NCI-H345 treated with DMSO at 0.1 percent for 48 hours (cell line): ENCODE results near the gene RPLP1.

Source experiments
- DNase-seq: peaks from one replicate; lab custom pipeline; 2025; ENCODE audit not compliant: unreplicated experiment; lab: John Stamatoyannopoulos, UW

RPLP1 gene

DNA sequence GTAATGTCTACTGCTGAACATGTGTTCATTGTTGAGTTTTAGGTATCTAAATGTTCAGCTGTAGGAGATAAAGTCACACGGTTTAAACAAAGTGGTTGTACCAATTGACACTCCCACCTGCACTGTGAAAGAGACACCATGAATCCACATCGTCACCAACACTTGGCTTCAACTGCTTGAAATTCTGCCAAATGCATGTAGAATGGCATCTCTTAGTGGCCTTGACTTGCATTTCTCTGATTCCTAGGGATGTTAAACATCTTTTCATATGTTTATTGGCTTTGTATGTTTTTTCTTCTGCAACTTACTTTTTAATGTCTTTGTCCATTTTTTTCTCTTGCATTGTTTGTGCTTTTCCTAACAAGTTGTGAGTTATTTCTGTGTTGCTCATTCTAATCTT lies 43.4 kb downstream of the RPLP1 start:
- DNase-seq = peak; percentile 46

DNA sequence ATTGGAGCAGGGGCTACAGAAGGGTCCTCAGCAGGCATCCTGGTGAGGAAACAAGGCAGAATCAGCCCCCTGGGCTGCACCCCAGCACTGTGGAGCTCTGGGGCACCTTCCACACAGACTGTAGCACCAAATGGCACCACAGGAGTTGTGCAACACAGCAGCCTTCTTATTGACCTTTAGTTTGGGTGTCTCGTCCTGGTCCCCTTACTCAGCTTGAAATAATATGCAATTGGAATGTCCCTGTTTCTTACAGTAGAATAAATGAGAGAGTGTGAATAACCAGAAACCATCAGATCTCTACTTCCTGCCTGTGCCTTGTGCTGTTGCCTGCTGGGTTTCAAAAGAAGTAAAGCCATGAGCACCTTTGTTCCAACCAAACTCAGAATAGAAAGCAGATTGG lies 44.5 kb downstream of the RPLP1 start:
- DNase-seq = no peak

- DNase-seq = no peak
Observed at GRCh38 chr15:69497667-69498066, 45.0 kb downstream of the RPLP1 start.

DNA sequence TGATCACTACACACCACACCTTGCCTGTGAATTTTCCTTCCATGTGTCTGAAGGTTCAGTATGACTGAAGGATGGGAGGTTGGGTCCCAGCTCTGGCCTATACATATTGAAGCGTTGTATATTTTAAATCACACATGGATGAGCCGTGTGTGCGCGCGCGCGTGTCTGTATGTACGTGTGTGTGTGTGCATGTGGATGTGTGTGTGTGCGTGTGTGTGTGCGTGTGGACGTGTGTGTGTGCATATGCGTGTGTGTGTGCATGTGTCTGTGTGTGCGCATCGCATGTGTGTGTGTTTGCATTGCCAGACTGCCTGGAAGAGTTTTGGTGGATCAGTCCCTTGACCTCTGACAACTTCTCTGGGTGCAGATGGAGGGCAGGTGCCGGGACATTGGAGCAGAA lies 45.7 kb downstream of the RPLP1 start:
- no peak for DNase-seq

DNA sequence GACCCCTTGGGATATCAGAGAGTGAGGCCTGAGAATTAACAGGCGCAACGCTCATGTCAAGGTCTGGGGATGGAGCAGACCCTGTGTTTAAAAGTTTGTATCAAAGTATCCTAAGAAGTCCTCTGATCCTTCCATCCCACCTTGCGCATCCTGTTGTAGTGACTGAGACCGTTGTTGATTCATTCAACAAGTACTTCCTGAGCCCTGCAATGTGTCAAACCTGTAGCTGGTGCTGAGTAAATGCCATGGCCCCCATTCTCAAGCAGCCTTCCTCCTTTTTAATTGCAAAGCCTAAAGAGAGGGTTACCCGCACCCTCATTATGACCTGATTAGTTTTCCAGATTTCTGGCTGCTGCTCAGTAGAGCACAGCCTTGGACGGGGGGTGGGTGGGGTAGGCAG lies 46.4 kb downstream of the RPLP1 start:
- no peak for DNase-seq

- no peak for DNase-seq
Observed at GRCh38 chr15:69499521-69500211, 47.0 kb downstream of the RPLP1 start.

- DNase-seq = no peak
Observed at GRCh38 chr15:69500339-69500738, 47.7 kb downstream of the RPLP1 start.

- DNase-seq = no peak
Observed at GRCh38 chr15:69501456-69501855, 48.8 kb downstream of the RPLP1 start.

- DNase-seq = no peak
Observed at GRCh38 chr15:69502470-69503045, 49.9 kb downstream of the RPLP1 start.

GRCh38 chr15:69504352-69505040 lies 51.9 kb downstream of the RPLP1 start:
- DNase-seq = no peak
